ENCODE results near the gene PEX11G.

PEX11G gene

DNA sequence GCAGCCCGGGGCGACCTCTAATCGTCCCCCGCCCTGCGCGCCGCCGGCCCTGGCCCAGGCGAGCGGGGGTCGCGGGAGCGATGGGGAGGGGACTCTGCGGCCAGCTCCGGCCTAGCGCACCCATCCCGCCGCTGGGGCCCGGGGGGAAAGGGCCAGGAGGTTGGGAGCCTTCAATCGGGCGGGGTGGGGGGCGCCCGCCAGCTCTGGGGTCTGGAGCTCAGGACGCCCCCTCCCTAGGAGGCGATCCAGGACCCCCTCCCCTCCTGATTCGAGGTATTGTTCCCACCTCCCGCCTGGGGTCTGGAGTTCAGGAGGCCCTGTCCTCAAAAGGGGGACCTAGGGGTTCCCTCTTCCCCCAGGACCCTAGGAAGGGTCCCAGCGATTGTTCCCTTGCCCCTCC is 27.5 kb upstream of the PEX11G start:
- Histone ChIP-seq H3K4me3 (ENCODE audit: low read depth, low read length) (peak overlapping the region; percentile 36), H3K27ac (no peak overlapping the region), H3K9me3 (ENCODE audit: severe bottlenecking) (peaks cover 5% of the 10 kb centered on the region), H3K27me3 (ENCODE audit: insufficient read depth, low read depth, severe bottlenecking) (peaks cover 48% of the 10 kb centered on the region), H3K36me3 (no peaks in the 10 kb centered on the region)
- TF ChIP-seq, protein P1, sequence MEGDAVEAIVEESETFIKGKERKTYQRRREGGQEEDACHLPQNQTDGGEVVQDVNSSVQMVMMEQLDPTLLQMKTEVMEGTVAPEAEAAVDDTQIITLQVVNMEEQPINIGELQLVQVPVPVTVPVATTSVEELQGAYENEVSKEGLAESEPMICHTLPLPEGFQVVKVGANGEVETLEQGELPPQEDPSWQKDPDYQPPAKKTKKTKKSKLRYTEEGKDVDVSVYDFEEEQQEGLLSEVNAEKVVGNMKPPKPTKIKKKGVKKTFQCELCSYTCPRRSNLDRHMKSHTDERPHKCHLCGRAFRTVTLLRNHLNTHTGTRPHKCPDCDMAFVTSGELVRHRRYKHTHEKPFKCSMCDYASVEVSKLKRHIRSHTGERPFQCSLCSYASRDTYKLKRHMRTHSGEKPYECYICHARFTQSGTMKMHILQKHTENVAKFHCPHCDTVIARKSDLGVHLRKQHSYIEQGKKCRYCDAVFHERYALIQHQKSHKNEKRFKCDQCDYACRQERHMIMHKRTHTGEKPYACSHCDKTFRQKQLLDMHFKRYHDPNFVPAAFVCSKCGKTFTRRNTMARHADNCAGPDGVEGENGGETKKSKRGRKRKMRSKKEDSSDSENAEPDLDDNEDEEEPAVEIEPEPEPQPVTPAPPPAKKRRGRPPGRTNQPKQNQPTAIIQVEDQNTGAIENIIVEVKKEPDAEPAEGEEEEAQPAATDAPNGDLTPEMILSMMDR (IDR thresholded peaks at IDR 0.05; ENCODE audit: low read depth, low read length), result no peak
- DNase-seq, result no peak

DNA sequence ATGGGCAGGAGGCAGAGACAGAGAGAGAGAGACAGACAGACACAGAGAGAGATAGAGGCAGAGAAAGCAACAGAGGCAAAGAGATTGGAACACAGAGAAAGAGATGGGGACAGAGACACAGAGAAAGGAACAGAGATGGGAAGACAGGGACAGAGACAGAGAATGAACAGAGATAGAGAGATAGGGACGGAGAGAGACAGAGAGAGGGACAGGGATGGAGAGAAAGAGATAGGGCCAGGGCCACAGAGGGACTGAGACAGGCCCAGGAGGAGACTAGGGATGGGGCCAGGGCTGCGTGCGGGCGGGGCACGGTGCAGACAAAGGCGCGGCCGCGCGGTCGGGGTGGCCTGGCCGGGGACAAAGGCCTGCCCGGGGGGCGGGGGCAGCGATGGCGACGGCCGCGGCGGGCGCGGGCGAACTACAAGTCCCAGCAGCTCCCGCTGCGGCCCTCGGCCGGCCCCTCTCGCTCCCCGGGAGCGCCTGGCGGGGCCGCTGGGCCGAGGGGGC is 26.9 kb upstream of the PEX11G start, which contains the start of gene ZNF358:
Gene ZNF358, plus strand, starts transcription at position 459 of the 507 bp plus-strand sequence. CDS start 3,140 bp downstream, outside the sequence.
- TF ChIP-seq, protein P1 (IDR thresholded peaks at IDR 0.05; ENCODE audit: low read depth, low read length), result no peak
- Histone ChIP-seq H3K36me3 (no peaks in the 10 kb centered on the region), H3K27ac (no peak within 1 kb of the TSS), H3K9me3 (ENCODE audit: severe bottlenecking) (peaks cover 5% of the 10 kb centered on the region), H3K27me3 (ENCODE audit: insufficient read depth, low read depth, severe bottlenecking) (peaks cover 52% of the 10 kb centered on the region), H3K4me3 (ENCODE audit: low read depth, low read length) (peak within 1 kb of the TSS; percentile 36)
- peak; percentile 54 for DNase-seq

DNA sequence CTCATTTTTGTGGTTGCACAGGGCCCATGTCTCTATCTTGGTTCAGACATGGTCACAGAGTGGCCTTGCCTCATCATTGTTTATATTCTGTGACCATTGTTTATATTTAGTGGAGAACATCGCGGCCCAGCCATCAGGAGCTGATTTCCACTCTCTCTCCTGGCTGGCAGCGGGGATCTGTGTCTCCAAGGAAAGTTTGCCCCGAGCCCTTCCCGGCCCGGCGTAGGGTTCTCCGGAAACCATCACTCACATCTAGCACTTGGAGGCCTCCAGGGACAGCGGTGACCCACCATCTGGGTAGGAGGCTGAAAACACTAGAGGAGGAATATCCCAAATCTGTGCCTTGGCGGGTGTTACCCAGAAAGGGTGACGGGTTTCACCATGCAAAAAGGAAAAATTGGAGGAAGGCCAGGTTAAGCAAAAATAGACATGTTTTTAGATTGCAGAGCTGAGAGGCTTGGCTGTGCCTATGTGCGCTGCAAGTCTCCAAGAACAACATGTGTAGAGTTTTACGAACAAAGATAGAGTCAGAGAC is 26.3 kb upstream of the PEX11G start:
- Histone ChIP-seq H3K9me3 (ENCODE audit: severe bottlenecking) (peaks cover 5% of the 10 kb centered on the region), H3K27me3 (ENCODE audit: insufficient read depth, low read depth, severe bottlenecking) (peaks cover 55% of the 10 kb centered on the region), H3K36me3 (no peaks in the 10 kb centered on the region), H3K27ac (no peak overlapping the region), H3K4me3 (ENCODE audit: low read depth, low read length) (no peak overlapping the region)
- no peak for DNase-seq
- TF ChIP-seq, protein P1 (IDR thresholded peaks at IDR 0.05; ENCODE audit: low read depth, low read length), result no peak

DNA sequence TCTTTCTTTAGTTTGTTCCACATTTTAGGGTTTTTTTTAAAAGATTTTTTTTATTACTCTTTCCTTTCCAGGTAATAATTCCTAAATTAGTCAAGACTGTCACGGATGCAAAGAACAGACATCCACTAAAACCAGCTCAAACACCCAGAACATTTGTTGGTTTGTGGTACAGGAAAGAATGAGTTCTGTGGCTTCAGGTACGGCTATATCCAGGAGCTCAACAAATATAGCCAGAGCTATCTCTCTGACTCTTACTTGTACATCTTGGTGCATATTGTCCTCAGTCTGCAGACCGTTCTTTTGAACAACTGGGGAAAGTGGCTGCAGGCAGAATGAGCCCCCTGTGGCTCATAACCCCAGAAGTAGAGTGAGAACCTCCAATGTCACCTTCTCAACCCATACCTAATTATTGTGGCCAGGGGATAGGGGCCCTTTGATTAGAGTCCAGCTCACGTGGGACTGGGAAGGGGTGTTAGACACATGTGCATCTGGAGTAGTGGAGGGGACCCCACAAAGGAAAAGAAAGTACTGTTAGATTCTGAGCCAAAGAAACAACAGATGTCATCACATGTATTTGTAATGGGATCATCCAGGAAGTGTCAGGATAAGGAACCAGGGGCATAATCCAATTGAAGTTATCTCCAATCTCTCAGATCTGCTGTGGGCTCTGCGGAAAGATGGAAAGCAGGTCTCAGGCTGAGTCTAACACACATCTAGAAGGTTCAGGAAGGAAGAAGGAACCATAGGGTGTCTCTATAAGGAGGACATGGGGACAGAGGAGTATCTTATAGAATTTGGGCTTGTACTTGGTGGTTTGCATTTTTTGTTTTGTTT is 25.2 kb upstream of the PEX11G start:
- TF ChIP-seq, protein P1 (IDR thresholded peaks at IDR 0.05; ENCODE audit: low read depth, low read length), result no peak
- peaks cover 64% of the 10 kb centered on the region for H3K27me3 ChIP-seq (ENCODE audit: insufficient read depth, low read depth, severe bottlenecking)
- no peak overlapping the region for H3K4me3 ChIP-seq (ENCODE audit: low read depth, low read length)
- no peak overlapping the region for H3K27ac ChIP-seq
- no peaks in the 10 kb centered on the region for H3K36me3 ChIP-seq
- peaks cover 5% of the 10 kb centered on the region for H3K9me3 ChIP-seq (ENCODE audit: severe bottlenecking)
- DNase-seq, result no peak

DNA sequence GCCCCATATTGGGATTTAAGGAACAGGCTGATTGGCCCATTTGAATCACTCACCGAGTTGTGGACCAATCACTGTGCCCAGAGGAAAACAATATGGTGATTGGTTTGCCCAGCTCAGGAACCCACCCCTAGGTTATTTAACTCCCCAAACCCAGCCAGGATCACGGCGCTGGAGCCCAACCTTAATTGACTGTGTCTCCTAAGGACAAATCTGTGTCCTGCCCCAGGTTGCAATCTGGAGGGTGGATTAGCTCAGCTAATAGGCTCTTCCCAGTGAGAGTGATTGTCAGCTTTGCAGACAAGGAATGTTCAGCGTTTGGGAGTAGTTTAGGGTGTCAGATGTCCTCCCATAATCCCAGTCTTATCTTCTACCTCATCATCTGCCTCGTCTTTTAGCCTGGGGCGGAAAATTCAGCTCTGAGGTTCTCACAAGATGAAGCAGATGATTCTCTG is 23.6 kb upstream of the PEX11G start:
- H3K36me3 ChIP-seq, result no peaks in the 10 kb centered on the region
- no peak overlapping the region for H3K4me3 ChIP-seq (ENCODE audit: low read depth, low read length)
- peak; percentile 94 for DNase-seq
- peaks cover 65% of the 10 kb centered on the region for H3K27me3 ChIP-seq (ENCODE audit: insufficient read depth, low read depth, severe bottlenecking)
- no peak overlapping the region for H3K27ac ChIP-seq
- TF ChIP-seq, protein P1 (IDR thresholded peaks at IDR 0.05; ENCODE audit: low read depth, low read length), result no peak
- peaks cover 5% of the 10 kb centered on the region for H3K9me3 ChIP-seq (ENCODE audit: severe bottlenecking)
